ENCODE data around the gene C2orf69.
A peak's percentile ranks its signal among the peaks of the same experiment; 100 is the strongest.

The C2orf69 gene, protein sequence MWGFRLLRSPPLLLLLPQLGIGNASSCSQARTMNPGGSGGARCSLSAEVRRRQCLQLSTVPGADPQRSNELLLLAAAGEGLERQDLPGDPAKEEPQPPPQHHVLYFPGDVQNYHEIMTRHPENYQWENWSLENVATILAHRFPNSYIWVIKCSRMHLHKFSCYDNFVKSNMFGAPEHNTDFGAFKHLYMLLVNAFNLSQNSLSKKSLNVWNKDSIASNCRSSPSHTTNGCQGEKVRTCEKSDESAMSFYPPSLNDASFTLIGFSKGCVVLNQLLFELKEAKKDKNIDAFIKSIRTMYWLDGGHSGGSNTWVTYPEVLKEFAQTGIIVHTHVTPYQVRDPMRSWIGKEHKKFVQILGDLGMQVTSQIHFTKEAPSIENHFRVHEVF

DNA sequence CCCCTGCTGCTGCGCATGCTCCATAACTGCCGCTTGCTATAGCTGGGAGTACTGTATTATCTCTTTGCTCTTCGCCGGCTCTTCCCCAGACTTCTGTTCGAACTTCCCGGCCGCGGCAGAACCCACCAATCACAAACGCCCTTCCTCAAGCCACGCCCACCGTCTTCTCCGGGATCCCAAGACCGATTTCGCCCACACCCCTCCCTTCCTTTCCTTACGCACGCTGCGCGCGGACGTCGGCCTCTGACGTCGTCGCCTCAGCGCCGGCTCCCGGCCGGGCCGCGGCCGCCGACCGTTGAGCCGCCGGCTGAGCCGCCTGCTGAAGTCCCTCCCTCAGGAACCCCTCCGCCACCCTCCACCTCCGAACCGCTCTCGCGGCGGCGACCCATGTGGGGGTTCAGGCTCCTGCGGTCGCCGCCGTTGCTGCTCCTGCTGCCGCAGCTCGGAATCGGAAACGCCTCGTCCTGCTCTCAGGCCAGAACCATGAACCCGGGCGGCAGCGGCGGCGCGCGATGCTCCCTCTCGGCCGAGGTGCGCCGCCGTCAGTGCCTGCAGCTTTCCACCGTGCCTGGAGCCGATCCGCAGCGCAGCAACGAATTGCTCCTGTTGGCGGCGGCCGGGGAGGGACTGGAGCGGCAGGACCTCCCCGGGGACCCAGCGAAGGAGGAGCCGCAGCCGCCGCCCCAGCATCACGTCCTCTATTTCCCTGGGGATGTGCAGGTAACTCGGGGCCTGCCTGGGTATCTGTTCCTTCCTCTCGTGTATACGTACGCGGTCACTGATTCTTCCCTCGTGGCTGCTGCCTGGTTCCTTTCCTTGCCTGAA is at the start of gene C2orf69:
TSS of gene C2orf69 (plus strand) at position 242 of the 825 bp plus-strand sequence. CDS start at position 388, 146 bp downstream.
- Histone ChIP-seq H3K4me3 (ENCODE audit: low read depth, low read length) (peak within 1 kb of the TSS; percentile 77), H3K27me3 (replicated peaks) (no peaks in the 10 kb centered on the region), H3K27ac (peak within 1 kb of the TSS; percentile 75), H3K36me3 (replicated peaks) (no peaks in the 10 kb centered on the region)
- TF ChIP-seq, protein P1, sequence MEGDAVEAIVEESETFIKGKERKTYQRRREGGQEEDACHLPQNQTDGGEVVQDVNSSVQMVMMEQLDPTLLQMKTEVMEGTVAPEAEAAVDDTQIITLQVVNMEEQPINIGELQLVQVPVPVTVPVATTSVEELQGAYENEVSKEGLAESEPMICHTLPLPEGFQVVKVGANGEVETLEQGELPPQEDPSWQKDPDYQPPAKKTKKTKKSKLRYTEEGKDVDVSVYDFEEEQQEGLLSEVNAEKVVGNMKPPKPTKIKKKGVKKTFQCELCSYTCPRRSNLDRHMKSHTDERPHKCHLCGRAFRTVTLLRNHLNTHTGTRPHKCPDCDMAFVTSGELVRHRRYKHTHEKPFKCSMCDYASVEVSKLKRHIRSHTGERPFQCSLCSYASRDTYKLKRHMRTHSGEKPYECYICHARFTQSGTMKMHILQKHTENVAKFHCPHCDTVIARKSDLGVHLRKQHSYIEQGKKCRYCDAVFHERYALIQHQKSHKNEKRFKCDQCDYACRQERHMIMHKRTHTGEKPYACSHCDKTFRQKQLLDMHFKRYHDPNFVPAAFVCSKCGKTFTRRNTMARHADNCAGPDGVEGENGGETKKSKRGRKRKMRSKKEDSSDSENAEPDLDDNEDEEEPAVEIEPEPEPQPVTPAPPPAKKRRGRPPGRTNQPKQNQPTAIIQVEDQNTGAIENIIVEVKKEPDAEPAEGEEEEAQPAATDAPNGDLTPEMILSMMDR (IDR thresholded peaks at IDR 0.05; ENCODE audit: low read depth, low read length, missing control alignments) = no peak
- peak; percentile 97 for DNase-seq
- in situ Hi-C loops (cut with HindIII; ENCODE audit: low pct_ligation_motif_present, low sequenced_read_pairs) = no loop called here

- peak; percentile 2 for DNase-seq
- in situ Hi-C loops (cut with HindIII; ENCODE audit: low pct_ligation_motif_present, low sequenced_read_pairs) = no loop called here
- Histone ChIP-seq H3K27ac (no peak overlapping the region), H3K27me3 (replicated peaks) (no peaks in the 10 kb centered on the region), H3K4me3 (ENCODE audit: low read depth, low read length) (no peak overlapping the region), H3K36me3 (replicated peaks) (no peaks in the 10 kb centered on the region)
- TF ChIP-seq, protein P1 (IDR thresholded peaks at IDR 0.05; ENCODE audit: low read depth, low read length, missing control alignments) = no peak
These were observed 48.3 kb upstream of the C2orf69 start for GRCh38 chr2:199862788-199863187.

DNA sequence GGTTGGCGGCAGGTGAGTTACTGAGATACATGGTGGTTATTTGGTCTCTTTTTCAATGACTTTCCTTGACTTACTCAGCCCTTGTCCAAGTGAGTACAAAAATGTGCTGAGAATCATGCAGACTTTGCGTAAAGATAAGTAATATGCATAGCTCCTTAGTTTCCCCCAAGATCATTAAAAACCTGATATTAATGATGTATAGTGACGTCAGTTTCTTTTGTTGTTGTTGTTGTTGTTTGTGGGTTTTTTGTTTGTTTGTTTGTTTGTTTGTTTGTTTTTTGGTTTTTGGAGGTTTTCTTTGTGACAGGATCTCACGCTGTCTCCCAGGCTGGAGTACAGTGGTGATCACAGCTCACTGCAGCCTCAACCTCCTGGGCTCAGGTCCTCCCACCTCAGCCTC is 45.2 kb upstream of the C2orf69 start:
- in situ Hi-C loops (cut with HindIII; ENCODE audit: low pct_ligation_motif_present, low sequenced_read_pairs) = no loop called here
- DNase-seq = no peak
- Histone ChIP-seq H3K4me3 (ENCODE audit: low read depth, low read length) (no peak overlapping the region), H3K36me3 (replicated peaks) (no peaks in the 10 kb centered on the region), H3K27ac (no peak overlapping the region), H3K27me3 (replicated peaks) (no peaks in the 10 kb centered on the region)
- TF ChIP-seq, protein P1 (IDR thresholded peaks at IDR 0.05; ENCODE audit: low read depth, low read length, missing control alignments) = no peak

GRCh38 chr2:199868431-199869226 is 42.5 kb upstream of the C2orf69 start:
- no peak overlapping the region for H3K4me3 ChIP-seq (ENCODE audit: low read depth, low read length)
- DNase-seq = no peak
- H3K27ac ChIP-seq = no peak overlapping the region
- H3K27me3 ChIP-seq (replicated peaks) = no peaks in the 10 kb centered on the region
- TF ChIP-seq, protein P1 (IDR thresholded peaks at IDR 0.05; ENCODE audit: low read depth, low read length, missing control alignments) = no peak
- H3K36me3 ChIP-seq (replicated peaks) = no peaks in the 10 kb centered on the region
- in situ Hi-C loops (cut with HindIII; ENCODE audit: low pct_ligation_motif_present, low sequenced_read_pairs) = no loop called here

DNA sequence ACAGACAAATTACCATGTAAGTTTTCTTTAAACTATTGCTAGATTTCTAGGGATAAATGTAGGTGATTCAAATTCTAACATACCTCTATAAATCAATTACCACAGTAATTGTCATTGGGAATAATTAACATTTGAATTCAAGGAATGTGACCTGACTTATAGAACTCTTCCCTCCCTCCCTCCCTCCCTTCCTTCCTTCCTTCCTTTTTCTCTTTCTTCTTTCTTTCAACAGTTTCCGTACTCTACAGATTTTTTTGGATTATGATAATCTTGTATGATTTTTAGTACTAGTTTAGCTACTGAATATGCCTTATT is 41.9 kb upstream of the C2orf69 start:
- H3K27me3 ChIP-seq (replicated peaks) = no peaks in the 10 kb centered on the region
- no peak overlapping the region for H3K27ac ChIP-seq
- DNase-seq = no peak
- no peak overlapping the region for H3K4me3 ChIP-seq (ENCODE audit: low read depth, low read length)
- TF ChIP-seq, protein P1 (IDR thresholded peaks at IDR 0.05; ENCODE audit: low read depth, low read length, missing control alignments) = no peak
- in situ Hi-C loops (cut with HindIII; ENCODE audit: low pct_ligation_motif_present, low sequenced_read_pairs) = no loop called here
- H3K36me3 ChIP-seq (replicated peaks) = no peaks in the 10 kb centered on the region
